Neural progenitor cell (in vitro differentiated cells): ENCODE data around the gene ASXL2. TPM values are rescaled to one million over a fixed set of nuclear protein-coding genes. Genes with fewer than 3 reads are reported as not detected.

Source experiments
- DNase-seq: peaks from one replicate; pipeline ENCODE4 v3.0.0-alpha.2; 2016; ENCODE audit warnings: low spot score
- H2AFZ ChIP-seq: fragments of 200-600 bp; sonication (generic); replicated peaks from 2 replicates; pipeline ENCODE4 v1.6.1; 2016; ENCODE audit warnings: antibody characterized with exemption
- H3F3A ChIP-seq: fragments of 200-600 bp; sonication (generic); 2 replicates; pipeline ENCODE4 v1.6.1; 2016; ENCODE audit warnings: antibody characterized with exemption, low read depth
- H3K27ac ChIP-seq: fragments of 200-600 bp; sonication (generic); 2 replicates; pipeline ENCODE4 v1.5.1; 2016; ENCODE audit warnings: mild to moderate bottlenecking
- H3K27me3 ChIP-seq: fragments of 200-600 bp; sonication (generic); 2 replicates; pipeline ENCODE4 v1.6.1; 2016; ENCODE audit warnings: mild to moderate bottlenecking, moderate library complexity
- H3K36me3 ChIP-seq: fragments of 200-600 bp; sonication (generic); 2 replicates; pipeline ENCODE4 v1.5.1; 2016
- H3K4me1 ChIP-seq: fragments of 200-600 bp; sonication (generic); 2 replicates; pipeline ENCODE4 v1.6.1; 2016; ENCODE audit warnings: mixed run types
- H3K4me2 ChIP-seq: fragments of 200-600 bp; sonication (generic); 2 replicates; pipeline ENCODE4 v1.6.1; 2016
- H3K4me3 ChIP-seq: fragments of 200-600 bp; sonication (generic); 2 replicates; pipeline ENCODE4 v1.5.1; 2016
- H3K79me2 ChIP-seq: fragments of 200-600 bp; sonication (generic); 2 replicates; pipeline ENCODE4 v1.6.1; 2016; ENCODE audit warnings: low read depth
- H3K9ac ChIP-seq: fragments of 200-600 bp; sonication (generic); 2 replicates; pipeline ENCODE4 v1.6.1; 2016
- H3K9me3 ChIP-seq: fragments of 200-600 bp; sonication (generic); 2 replicates; pipeline ENCODE4 v1.5.1; 2016; ENCODE audit warnings: low read depth
- H4K20me1 ChIP-seq: fragments of 200-600 bp; sonication (generic); 2 replicates; pipeline ENCODE4 v1.6.1; 2016; ENCODE audit warnings: low read depth
- H3K27ac Mint-ChIP-seq: 3 replicates; pipeline ENCODE4 v1.8.0; 2021; ENCODE audit warnings: mixed read lengths
- H3K27me3 Mint-ChIP-seq: 2 replicates; pipeline ENCODE4 v1.8.0; 2022; ENCODE audit warnings: low read depth, mild to moderate bottlenecking, inconsistent platforms, moderate library complexity, mixed read lengths; ENCODE audit not compliant: insufficient read depth
- H3K36me3 Mint-ChIP-seq: 3 replicates; pipeline ENCODE4 v1.8.0; 2021; ENCODE audit warnings: mixed read lengths
- H3K4me1 Mint-ChIP-seq: 3 replicates; pipeline ENCODE4 v1.8.0; 2021; ENCODE audit warnings: mixed read lengths
- H3K4me3 Mint-ChIP-seq: 3 replicates; pipeline ENCODE4 v1.8.0; 2021; ENCODE audit warnings: mild to moderate bottlenecking, moderate library complexity, mixed read lengths
- H3K9me3 Mint-ChIP-seq: 3 replicates; pipeline ENCODE4 v1.8.0; 2020; ENCODE audit warnings: mixed read lengths
- CTCF ChIP-seq: fragments of 200-600 bp; sonication (generic); IDR thresholded peaks from 2 replicates; pipeline ENCODE4 v1.5.1; 2017; ENCODE audit warnings: antibody characterized with exemption, mild to moderate bottlenecking
- EZH2 ChIP-seq: fragments of 200-600 bp; sonication (generic); IDR thresholded peaks from 2 replicates; pipeline ENCODE4 v1.6.1; 2017; ENCODE audit warnings: antibody characterized with exemption, mild to moderate bottlenecking, moderate library complexity
- EZH2phosphoT487 ChIP-seq: fragments of 200-600 bp; sonication (generic); IDR thresholded peaks from 2 replicates; pipeline ENCODE4 v1.6.1; 2017; ENCODE audit warnings: antibody characterized with exemption
- total RNA-seq: library from RNA; depleted of rRNA; stranded (reverse); fragments of >200 nt; gene quantifications from 2 replicates; pipeline ENCODE4 v1.2.3, GENCODE V29; 2015; ENCODE audit warnings: low replicate concordance

ASXL2 gene
- total RNA-seq, 1 donor from 2014 or later = 8.7 TPM

GRCh38 chr2:25855065-25855464 is 23.2 kb downstream of the ASXL2 start:
- H3K9me3 ChIP-seq = no peaks in the 10 kb centered on the region
- Mint-ChIP-seq H3K27ac (no peak overlapping the region), H3K4me3 (no peak overlapping the region), H3K9me3 (no peaks in the 10 kb centered on the region), H3K36me3 (peaks cover 2% of the 10 kb centered on the region), H3K4me1 (peaks cover 4% of the 10 kb centered on the region), H3K27me3 (peaks cover 3% of the 10 kb centered on the region)
- H3K4me1 ChIP-seq = peaks cover 16% of the 10 kb centered on the region
- H3F3A ChIP-seq = peaks cover 14% of the 10 kb centered on the region
- no peaks in the 10 kb centered on the region for H3K36me3 ChIP-seq
- H3K27ac ChIP-seq = no peak overlapping the region
- no peak overlapping the region for H2AFZ ChIP-seq
- H3K79me2 ChIP-seq = peaks cover 66% of the 10 kb centered on the region
- H3K4me3 ChIP-seq = no peak overlapping the region
- no peak overlapping the region for H3K4me2 ChIP-seq
- no peak overlapping the region for H3K9ac ChIP-seq
- H3K27me3 ChIP-seq = no peaks in the 10 kb centered on the region
- TF ChIP-seq EZH2phosphoT487 = no peak
- no peak for TF ChIP-seq EZH2
- no peak for TF ChIP-seq CTCF
- DNase-seq = no peak
- H4K20me1 ChIP-seq = peaks cover 26% of the 10 kb centered on the region

- no peak overlapping the region for H3K4me3 Mint-ChIP-seq
- H3K79me2 ChIP-seq = peaks cover 63% of the 10 kb centered on the region
- peaks cover 26% of the 10 kb centered on the region for H4K20me1 ChIP-seq
- no peak overlapping the region for H3K4me3 ChIP-seq
- H3K4me2 ChIP-seq = no peak overlapping the region
- H3K9ac ChIP-seq = no peak overlapping the region
- H3K27ac Mint-ChIP-seq = no peak overlapping the region
- no peaks in the 10 kb centered on the region for H3K27me3 ChIP-seq
- peaks cover 4% of the 10 kb centered on the region for H3K4me1 Mint-ChIP-seq
- TF ChIP-seq EZH2 (no peak), CTCF (no peak), EZH2phosphoT487 (no peak)
- H3K9me3 Mint-ChIP-seq = no peaks in the 10 kb centered on the region
- no peak for DNase-seq
- peaks cover 2% of the 10 kb centered on the region for H3K36me3 Mint-ChIP-seq
- no peaks in the 10 kb centered on the region for H3K9me3 ChIP-seq
- H3K27me3 Mint-ChIP-seq = peaks cover 3% of the 10 kb centered on the region
- H3K27ac ChIP-seq = no peak overlapping the region
- H3K36me3 ChIP-seq = no peaks in the 10 kb centered on the region
- peaks cover 14% of the 10 kb centered on the region for H3F3A ChIP-seq
- no peak overlapping the region for H2AFZ ChIP-seq
- peaks cover 16% of the 10 kb centered on the region for H3K4me1 ChIP-seq
Measured at GRCh38 chr2:25854613-25855012, 23.7 kb downstream of the ASXL2 start.

- TF ChIP-seq EZH2 (no peak), CTCF (no peak), EZH2phosphoT487 (no peak)
- Histone ChIP-seq H3K4me3 (no peak overlapping the region), H3K4me1 (peaks cover 16% of the 10 kb centered on the region), H3K4me2 (peak overlapping the region; percentile 48), H3K9ac (no peak overlapping the region), H3K79me2 (peaks cover 62% of the 10 kb centered on the region), H3K36me3 (no peaks in the 10 kb centered on the region), H3K27me3 (no peaks in the 10 kb centered on the region), H2AFZ (no peak overlapping the region), H3K27ac (peak overlapping the region; percentile 64), H3F3A (peaks cover 14% of the 10 kb centered on the region), H4K20me1 (peaks cover 26% of the 10 kb centered on the region), H3K9me3 (no peaks in the 10 kb centered on the region)
- no peak for DNase-seq
- no peaks in the 10 kb centered on the region for H3K9me3 Mint-ChIP-seq
- peaks cover 2% of the 10 kb centered on the region for H3K36me3 Mint-ChIP-seq
- H3K27ac Mint-ChIP-seq = no peak overlapping the region
- no peak overlapping the region for H3K4me3 Mint-ChIP-seq
- peaks cover 4% of the 10 kb centered on the region for H3K4me1 Mint-ChIP-seq
- H3K27me3 Mint-ChIP-seq = peaks cover 3% of the 10 kb centered on the region
Measured at GRCh38 chr2:25853038-25853638, 25.1 kb downstream of the ASXL2 start.
